OCI-LY3 (cell line): Measurements from ENCODE around the gene DDX17.

Experiments used
- H2AFZ ChIP-seq: fragments of 200-600, 300-600 bp; shearing (Covaris generic); 2 replicates; pipeline ENCODE4 v1.6.0; 2014; ENCODE audit warnings: antibody characterized with exemption, low read depth, low read length
- H3K27ac ChIP-seq: fragments of 200-600, 300-600 bp; sonication (generic); 2 replicates; pipeline ENCODE4 v1.5.1; 2014; ENCODE audit warnings: mild to moderate bottlenecking, low read length, moderate library complexity, mixed read lengths
- H3K27me3 ChIP-seq: fragments of 200-600, 300-600 bp; sonication (generic); 2 replicates; pipeline ENCODE4 v1.6.1; 2014; ENCODE audit warnings: low read depth, low read length, mixed read lengths
- H3K36me3 ChIP-seq: fragments of 200-600, 300-600 bp; sonication (generic); replicated peaks from 2 replicates; pipeline ENCODE3; 2014; ENCODE audit warnings: low read depth, low read length, mixed read lengths
- H3K4me1 ChIP-seq: fragments of 300-600, 200-600 bp; sonication (generic); 2 replicates; pipeline ENCODE4 v1.6.1; 2014; ENCODE audit warnings: low read length, mixed read lengths
- H3K4me2 ChIP-seq: fragments of 200-600, 300-600 bp; sonication (generic); 2 replicates; pipeline ENCODE4 v1.6.1; 2014; ENCODE audit warnings: low read length, mixed read lengths
- H3K4me3 ChIP-seq: fragments of 300-600, 200-600 bp; sonication (generic); 2 replicates; pipeline ENCODE4 v1.5.1; 2014; ENCODE audit warnings: antibody characterized with exemption, mild to moderate bottlenecking, low read length, moderate library complexity
- H3K79me2 ChIP-seq: fragments of 300-600, 200-600 bp; shearing (Covaris generic); 2 replicates; pipeline ENCODE4 v1.6.1; 2014; ENCODE audit warnings: mild to moderate bottlenecking, low read length, mixed read lengths
- H3K9ac ChIP-seq: fragments of 300-600, 200-600 bp; shearing (Covaris generic); 2 replicates; pipeline ENCODE4 v1.6.0; 2014; ENCODE audit warnings: mild to moderate bottlenecking, low read length, moderate library complexity
- H3K9me3 ChIP-seq: fragments of 200-600, 300-600 bp; shearing (Covaris generic); 2 replicates; pipeline ENCODE4 v1.6.1; 2014; ENCODE audit warnings: low read length, mixed read lengths; ENCODE audit not compliant: insufficient read depth
- H4K20me1 ChIP-seq: fragments of 200-600, 300-600 bp; sonication (generic); 2 replicates; pipeline ENCODE4 v1.6.1; 2016; ENCODE audit warnings: low read length, mixed read lengths; ENCODE audit not compliant: insufficient read depth
- EZH2phosphoT487 ChIP-seq: fragments of 200-600 bp; shearing (Covaris generic); IDR thresholded peaks from 2 replicates; pipeline ENCODE4 v1.6.1; 2018; ENCODE audit warnings: antibody characterized with exemption, mixed run types, low read depth
- TF ChIP-seq, protein P1 (sequence below): fragments of 200-600, 300-600 bp; sonication (generic); IDR thresholded peaks from 2 replicates; pipeline ENCODE4 v1.5.1; 2014; ENCODE audit warnings: antibody characterized with exemption, low read length, low read depth

The DDX17 gene

DNA sequence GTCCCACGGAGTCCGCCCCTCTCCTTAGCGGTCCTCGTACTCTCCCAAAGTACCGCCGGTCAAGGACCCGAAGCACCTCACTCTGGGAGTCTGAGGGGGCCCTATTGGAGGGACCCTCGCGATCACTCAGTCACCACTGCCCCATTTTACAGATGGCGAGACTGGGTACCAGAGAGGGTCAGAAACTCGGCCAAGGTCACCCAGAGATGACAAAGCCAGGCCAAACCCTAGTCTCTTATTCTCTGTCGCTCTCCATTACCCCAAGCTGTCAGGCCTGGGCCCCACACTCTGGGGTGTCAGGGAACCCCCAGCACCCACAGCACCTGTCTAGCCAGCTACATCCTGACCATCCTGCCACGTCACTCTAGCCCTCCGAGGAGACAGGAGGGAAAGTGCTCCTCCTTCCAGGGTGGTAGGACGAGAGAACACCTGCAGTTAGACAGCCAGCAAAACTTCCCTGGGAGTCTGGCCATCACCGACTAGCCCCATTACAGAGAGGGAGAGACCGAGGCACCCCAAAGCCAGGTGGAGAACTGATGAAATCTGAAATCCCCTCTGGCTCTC lies 49.8 kb downstream of the DDX17 start:
- H4K20me1 ChIP-seq = no peaks in the 10 kb centered on the region
- no peak overlapping the region for H3K4me3 ChIP-seq
- H3K4me2 ChIP-seq = no peak overlapping the region
- TF ChIP-seq, protein P1, sequence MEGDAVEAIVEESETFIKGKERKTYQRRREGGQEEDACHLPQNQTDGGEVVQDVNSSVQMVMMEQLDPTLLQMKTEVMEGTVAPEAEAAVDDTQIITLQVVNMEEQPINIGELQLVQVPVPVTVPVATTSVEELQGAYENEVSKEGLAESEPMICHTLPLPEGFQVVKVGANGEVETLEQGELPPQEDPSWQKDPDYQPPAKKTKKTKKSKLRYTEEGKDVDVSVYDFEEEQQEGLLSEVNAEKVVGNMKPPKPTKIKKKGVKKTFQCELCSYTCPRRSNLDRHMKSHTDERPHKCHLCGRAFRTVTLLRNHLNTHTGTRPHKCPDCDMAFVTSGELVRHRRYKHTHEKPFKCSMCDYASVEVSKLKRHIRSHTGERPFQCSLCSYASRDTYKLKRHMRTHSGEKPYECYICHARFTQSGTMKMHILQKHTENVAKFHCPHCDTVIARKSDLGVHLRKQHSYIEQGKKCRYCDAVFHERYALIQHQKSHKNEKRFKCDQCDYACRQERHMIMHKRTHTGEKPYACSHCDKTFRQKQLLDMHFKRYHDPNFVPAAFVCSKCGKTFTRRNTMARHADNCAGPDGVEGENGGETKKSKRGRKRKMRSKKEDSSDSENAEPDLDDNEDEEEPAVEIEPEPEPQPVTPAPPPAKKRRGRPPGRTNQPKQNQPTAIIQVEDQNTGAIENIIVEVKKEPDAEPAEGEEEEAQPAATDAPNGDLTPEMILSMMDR = no peak
- TF ChIP-seq EZH2phosphoT487 = no peak
- H2AFZ ChIP-seq = no peak overlapping the region
- H3K36me3 ChIP-seq = no peaks in the 10 kb centered on the region
- H3K79me2 ChIP-seq = no peaks in the 10 kb centered on the region
- H3K9ac ChIP-seq = no peak overlapping the region
- H3K27ac ChIP-seq = no peak overlapping the region
- H3K9me3 ChIP-seq = no peaks in the 10 kb centered on the region
- peaks cover 12% of the 10 kb centered on the region for H3K4me1 ChIP-seq
- peaks cover 23% of the 10 kb centered on the region for H3K27me3 ChIP-seq

GRCh38 chr22:38455530-38456271 lies 50.4 kb downstream of the DDX17 start:
- Histone ChIP-seq H3K9me3 (no peaks in the 10 kb centered on the region), H3K4me3 (no peak overlapping the region), H3K27ac (no peak overlapping the region), H3K36me3 (no peaks in the 10 kb centered on the region), H3K79me2 (no peaks in the 10 kb centered on the region), H3K4me1 (peaks cover 12% of the 10 kb centered on the region), H2AFZ (no peak overlapping the region), H4K20me1 (no peaks in the 10 kb centered on the region), H3K4me2 (no peak overlapping the region), H3K27me3 (peaks cover 20% of the 10 kb centered on the region), H3K9ac (no peak overlapping the region)
- no peak for TF ChIP-seq EZH2phosphoT487
- TF ChIP-seq, protein P1 = no peak

GRCh38 chr22:38455076-38455529 lies 51.0 kb downstream of the DDX17 start, which contains the start of gene KCNJ4:
KCNJ4 (minus strand) TSS chr22:38455199; CDS start chr22:38428132, 27,067 bp downstream.
- Histone ChIP-seq H3K4me3 (no peak within 1 kb of the TSS), H4K20me1 (no peaks in the 10 kb centered on the region), H2AFZ (0 out of 2 replicates have a peak within 1 kb of the TSS, but pooled peaks have one; percentile 22), H3K79me2 (no peaks in the 10 kb centered on the region), H3K9ac (no peak within 1 kb of the TSS; the same call in 1 of the 2 replicates), H3K27ac (no peak within 1 kb of the TSS), H3K4me1 (peaks cover 12% of the 10 kb centered on the region), H3K27me3 (peaks cover 20% of the 10 kb centered on the region), H3K4me2 (peak within 1 kb of the TSS; percentile 44), H3K36me3 (no peaks in the 10 kb centered on the region), H3K9me3 (no peaks in the 10 kb centered on the region)
- TF ChIP-seq, protein P1 = no peak

DNA sequence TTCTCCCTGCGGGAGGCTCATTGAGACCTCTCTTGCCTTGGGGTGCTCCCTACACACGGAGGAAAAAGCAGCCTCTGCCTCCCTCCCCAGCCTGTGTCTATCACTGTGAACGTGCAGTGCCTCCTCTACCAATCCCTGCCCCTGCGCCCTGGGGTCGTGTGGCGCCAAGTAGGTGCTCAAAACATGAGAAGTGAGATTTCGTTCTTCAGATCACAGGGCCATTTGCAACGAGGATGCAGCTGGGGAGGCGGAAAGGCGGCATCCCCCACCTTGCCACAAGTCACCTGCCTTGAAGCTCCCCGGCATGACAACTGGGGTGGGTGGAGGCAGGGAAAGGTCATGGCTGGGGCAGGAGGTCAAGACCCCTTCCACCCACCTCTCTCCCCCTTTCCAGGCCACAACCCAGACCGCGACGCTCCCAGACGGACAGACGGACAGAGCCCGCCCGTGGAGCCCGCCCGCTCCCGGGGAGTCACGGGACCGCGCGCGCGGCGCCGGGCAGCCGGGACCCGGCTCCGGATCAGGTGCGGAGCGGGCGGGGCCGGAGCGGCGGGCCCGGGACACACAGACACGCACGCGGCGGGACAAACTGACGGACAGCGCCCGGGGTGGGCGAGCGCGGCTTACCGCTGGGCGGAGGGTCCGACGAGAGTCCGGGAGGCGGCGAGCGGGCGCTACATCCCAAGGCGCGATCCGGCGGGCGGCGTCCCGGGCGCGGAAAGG lies 51.6 kb downstream of the DDX17 start:
- no peaks in the 10 kb centered on the region for H3K36me3 ChIP-seq
- H3K27me3 ChIP-seq = peaks cover 17% of the 10 kb centered on the region
- no peaks in the 10 kb centered on the region for H3K79me2 ChIP-seq
- no peak overlapping the region for H3K4me3 ChIP-seq
- H3K9ac ChIP-seq = no peak overlapping the region; the same call in 1 of the 2 replicates
- no peaks in the 10 kb centered on the region for H3K9me3 ChIP-seq
- H3K4me2 ChIP-seq = peak overlapping the region; percentile 44
- H2AFZ ChIP-seq = 0 out of 2 replicates have a peak overlapping the region, but pooled peaks have one; percentile 22
- H4K20me1 ChIP-seq = no peaks in the 10 kb centered on the region
- peaks cover 12% of the 10 kb centered on the region for H3K4me1 ChIP-seq
- no peak overlapping the region for H3K27ac ChIP-seq
- TF ChIP-seq, protein P1 = no peak
- TF ChIP-seq EZH2phosphoT487 = no peak
